LNCaP clone FGC (cell line): ENCODE results near the gene CHST6.
"Not testable (repeated sequence)": the region's sequence is repeated elsewhere in the genome, so short reads cannot be mapped to it uniquely, and the experiment has no call there.

Experiments used
- DNase-seq: peaks from one replicate; pipeline ENCODE4 v3.0.0-alpha.2; 2011; ENCODE audit warnings: low read depth
- H3K4me3 ChIP-seq: 2 replicates; pipeline ENCODE4 v1.5.1; 2011; ENCODE audit warnings: mild to moderate bottlenecking, low read depth, low read length, control low read depth
- TF ChIP-seq, protein P1 (sequence below): IDR thresholded peaks from 2 replicates; pipeline ENCODE4 v1.5.1; 2012; ENCODE audit warnings: mild to moderate bottlenecking; ENCODE audit not compliant: control insufficient read depth, insufficient read depth; ENCODE audit errors: extremely low read depth

CHST6 gene

DNA sequence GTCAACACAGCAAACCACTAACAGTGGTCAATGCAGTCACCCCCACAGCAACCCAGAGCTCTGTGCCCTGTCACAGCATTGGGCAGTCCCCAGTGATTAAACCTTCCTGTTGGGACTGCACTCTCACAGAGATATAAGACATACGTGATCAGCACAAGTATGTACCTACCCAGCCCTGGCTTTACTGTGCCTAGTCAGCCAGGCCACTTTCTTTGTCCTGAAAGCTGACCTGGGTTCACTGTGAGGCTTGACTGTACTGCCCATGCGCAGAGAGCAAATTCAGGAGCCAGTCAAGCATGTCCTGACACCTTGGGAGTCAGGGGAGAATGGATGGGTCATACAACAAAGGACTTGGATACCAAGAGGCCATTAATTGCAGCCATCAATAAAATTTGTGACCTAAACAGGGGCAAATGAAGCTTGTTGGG, 19.8 kb downstream of the CHST6 start:
- no peak overlapping the region for H3K4me3 ChIP-seq
- TF ChIP-seq, protein P1, sequence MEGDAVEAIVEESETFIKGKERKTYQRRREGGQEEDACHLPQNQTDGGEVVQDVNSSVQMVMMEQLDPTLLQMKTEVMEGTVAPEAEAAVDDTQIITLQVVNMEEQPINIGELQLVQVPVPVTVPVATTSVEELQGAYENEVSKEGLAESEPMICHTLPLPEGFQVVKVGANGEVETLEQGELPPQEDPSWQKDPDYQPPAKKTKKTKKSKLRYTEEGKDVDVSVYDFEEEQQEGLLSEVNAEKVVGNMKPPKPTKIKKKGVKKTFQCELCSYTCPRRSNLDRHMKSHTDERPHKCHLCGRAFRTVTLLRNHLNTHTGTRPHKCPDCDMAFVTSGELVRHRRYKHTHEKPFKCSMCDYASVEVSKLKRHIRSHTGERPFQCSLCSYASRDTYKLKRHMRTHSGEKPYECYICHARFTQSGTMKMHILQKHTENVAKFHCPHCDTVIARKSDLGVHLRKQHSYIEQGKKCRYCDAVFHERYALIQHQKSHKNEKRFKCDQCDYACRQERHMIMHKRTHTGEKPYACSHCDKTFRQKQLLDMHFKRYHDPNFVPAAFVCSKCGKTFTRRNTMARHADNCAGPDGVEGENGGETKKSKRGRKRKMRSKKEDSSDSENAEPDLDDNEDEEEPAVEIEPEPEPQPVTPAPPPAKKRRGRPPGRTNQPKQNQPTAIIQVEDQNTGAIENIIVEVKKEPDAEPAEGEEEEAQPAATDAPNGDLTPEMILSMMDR, result no peak
- DNase-seq, result no peak

DNA sequence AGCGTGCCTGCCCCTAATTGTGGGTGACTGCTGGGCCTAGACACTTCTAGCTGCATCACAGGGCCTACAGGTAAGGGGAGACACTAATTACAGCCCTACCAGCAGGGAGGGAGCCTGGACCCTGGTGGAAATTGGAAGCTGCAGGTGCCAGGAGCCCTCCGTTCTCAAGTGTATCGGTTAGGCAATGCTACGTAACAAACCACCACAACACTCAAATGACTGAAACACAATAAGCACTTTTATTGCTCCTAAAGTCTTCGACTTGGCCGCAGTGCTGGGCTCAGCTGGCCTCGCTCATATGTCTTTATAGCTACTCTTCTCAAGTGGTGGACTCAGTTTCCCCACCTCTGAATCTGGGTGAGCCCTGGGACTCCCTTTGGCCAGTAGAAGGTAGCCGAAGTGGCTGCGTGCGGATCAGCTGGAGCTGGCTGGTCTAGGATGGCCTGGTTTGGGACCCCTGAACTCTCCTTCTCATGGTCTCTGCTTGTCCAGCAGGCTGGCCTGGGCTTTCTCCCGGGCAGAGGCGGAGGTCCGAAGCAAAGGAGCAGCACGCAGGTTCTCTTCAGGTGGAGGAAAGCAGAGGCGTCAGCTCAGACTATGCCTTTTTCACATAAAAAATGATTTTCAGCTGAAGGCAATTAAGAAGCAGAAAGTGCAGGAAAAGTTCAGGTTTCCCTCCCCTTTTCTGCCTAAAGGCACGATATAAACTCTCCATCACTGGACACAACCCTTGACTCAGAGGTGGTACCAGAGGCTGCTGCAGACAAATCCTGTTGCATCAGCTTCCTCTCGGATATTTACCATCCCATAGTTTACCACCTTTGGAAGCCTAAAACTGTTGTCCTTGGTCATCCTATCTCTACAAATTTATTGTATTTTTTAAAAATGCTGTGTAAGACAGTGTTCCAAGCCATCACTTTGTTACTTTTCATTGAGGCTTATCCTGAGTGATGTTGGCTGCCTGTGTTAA, 22.0 kb downstream of the CHST6 start:
- TF ChIP-seq, protein P1, result no peak
- no peak overlapping the region for H3K4me3 ChIP-seq
- no peak for DNase-seq

DNA sequence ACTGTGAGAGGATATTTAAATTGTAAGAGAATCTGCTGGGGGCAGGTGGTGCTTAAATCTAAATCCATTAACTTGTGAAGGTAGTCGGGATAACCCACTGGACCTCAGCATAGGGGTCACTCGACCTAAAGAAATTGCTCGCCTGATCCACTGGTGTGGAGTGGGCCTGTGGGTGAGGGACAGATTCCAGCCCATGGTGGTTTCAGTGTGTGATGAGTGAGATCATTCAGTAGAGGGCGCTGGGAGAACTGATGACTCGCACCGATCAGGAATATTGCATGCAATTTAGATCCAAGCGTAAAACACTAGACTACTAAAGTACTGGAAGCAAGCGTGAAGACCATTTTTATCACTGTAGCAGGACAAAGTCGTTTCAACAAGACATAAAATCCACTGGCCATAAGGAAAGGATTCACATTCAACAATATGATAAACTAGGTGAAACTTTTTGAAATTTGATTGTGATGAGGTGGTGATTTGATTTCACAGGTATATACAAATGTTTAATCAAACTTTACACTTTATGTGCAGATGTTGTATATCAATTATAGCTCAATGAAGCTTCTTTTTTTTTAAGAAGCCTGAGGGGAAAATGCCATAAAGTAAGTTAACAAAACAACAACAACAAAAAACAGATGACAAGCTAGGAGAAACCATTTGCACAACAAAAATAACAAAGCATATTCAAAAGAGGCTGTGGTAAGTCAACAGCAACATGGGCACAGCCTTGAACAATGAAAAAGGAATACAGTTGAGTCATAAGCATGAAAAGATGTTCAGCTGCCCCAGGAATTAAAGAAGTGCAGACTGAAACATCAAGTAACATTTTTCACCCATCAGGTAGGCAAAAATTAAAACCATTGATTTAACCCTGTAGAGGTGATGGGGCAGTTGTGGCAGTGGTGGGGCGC, 23.3 kb downstream of the CHST6 start:
- DNase-seq, result no peak
- TF ChIP-seq, protein P1, result peak; percentile 60
- no peak overlapping the region for H3K4me3 ChIP-seq

GRCh38 chr16:75466760-75467159, 28.5 kb downstream of the CHST6 start:
- no peak for DNase-seq
- TF ChIP-seq, protein P1, result no peak

GRCh38 chr16:75464122-75464918, 30.9 kb downstream of the CHST6 start, which contains the start of gene TMEM170A:
Gene TMEM170A, minus strand, starts transcription at chr16:75464689. Its CDS starts 89 bp downstream, at chr16:75464600.
- peak within 1 kb of the TSS; percentile 74 for H3K4me3 ChIP-seq
- TF ChIP-seq, protein P1, result peak; percentile 100
- DNase-seq, result peak; percentile 94

More at GRCh38 chr16:75466760-75467159, 28.5 kb downstream of the CHST6 start:
- no peak overlapping the region for H3K4me3 ChIP-seq

GRCh38 chr16:75463389-75464121, 31.7 kb downstream of the CHST6 start:
- DNase-seq, result not testable (repeated sequence)
- peak overlapping the region; percentile 74 for H3K4me3 ChIP-seq
